Measurements from ENCODE around the gene EI24.

Gene EI24

GRCh38 chr11:125578783-125579182 lies 9.5 kb downstream of the EI24 start:
- Histone ChIP-seq H3K36me3 (ENCODE audit: insufficient read depth, low read length) (peaks cover 96% of the 10 kb centered on the region), H3K4me3 (ENCODE audit: low read length) (no peak overlapping the region), H3K27me3 (ENCODE audit: insufficient read depth, low read length) (no peaks in the 10 kb centered on the region), H3K9ac (ENCODE audit: low read depth, low read length) (no peak overlapping the region), H3K9me3 (ENCODE audit: insufficient read depth, low read depth, low read length) (no peaks in the 10 kb centered on the region), H3K27ac (ENCODE audit: low read depth, low read length) (no peak overlapping the region), H3K4me1 (ENCODE audit: insufficient read depth, low read length) (no peaks in the 10 kb centered on the region)
- 100% methylated on average over 2 of the region's 2 CpGs for WGBS

GRCh38 chr11:125579811-125580210 lies 10.5 kb downstream of the EI24 start:
- Histone ChIP-seq H3K4me3 (ENCODE audit: low read length) (no peak overlapping the region), H3K36me3 (ENCODE audit: insufficient read depth, low read length) (peaks cover 94% of the 10 kb centered on the region), H3K4me1 (ENCODE audit: insufficient read depth, low read length) (no peaks in the 10 kb centered on the region), H3K9ac (ENCODE audit: low read depth, low read length) (no peak overlapping the region), H3K27me3 (ENCODE audit: insufficient read depth, low read length) (no peaks in the 10 kb centered on the region), H3K27ac (ENCODE audit: low read depth, low read length) (no peak overlapping the region), H3K9me3 (ENCODE audit: insufficient read depth, low read depth, low read length) (no peaks in the 10 kb centered on the region)
- WGBS: 97% methylated on average over 5 of the region's 5 CpGs

GRCh38 chr11:125583496-125583895 lies 14.2 kb downstream of the EI24 start:
- H3K4me3 ChIP-seq (ENCODE audit: low read length): no peak overlapping the region
- H3K36me3 ChIP-seq (ENCODE audit: insufficient read depth, low read length): peaks cover 58% of the 10 kb centered on the region
- no peak overlapping the region for H3K9ac ChIP-seq (ENCODE audit: low read depth, low read length)
- H3K27me3 ChIP-seq (ENCODE audit: insufficient read depth, low read length): no peaks in the 10 kb centered on the region
- no peak overlapping the region for H3K27ac ChIP-seq (ENCODE audit: low read depth, low read length)
- WGBS: 95% methylated on average over 11 of the region's 11 CpGs
- no peaks in the 10 kb centered on the region for H3K9me3 ChIP-seq (ENCODE audit: insufficient read depth, low read depth, low read length)
- no peaks in the 10 kb centered on the region for H3K4me1 ChIP-seq (ENCODE audit: insufficient read depth, low read length)

- no peaks in the 10 kb centered on the region for H3K9me3 ChIP-seq (ENCODE audit: insufficient read depth, low read depth, low read length)
- H3K9ac ChIP-seq (ENCODE audit: low read depth, low read length): no peak overlapping the region
- no peaks in the 10 kb centered on the region for H3K27me3 ChIP-seq (ENCODE audit: insufficient read depth, low read length)
- no peak overlapping the region for H3K27ac ChIP-seq (ENCODE audit: low read depth, low read length)
- no peak overlapping the region for H3K4me3 ChIP-seq (ENCODE audit: low read length)
- H3K4me1 ChIP-seq (ENCODE audit: insufficient read depth, low read length): no peaks in the 10 kb centered on the region
- WGBS: 97% methylated on average over 1 of the region's 1 CpG
- H3K36me3 ChIP-seq (ENCODE audit: insufficient read depth, low read length): peaks cover 38% of the 10 kb centered on the region
These were observed 16.2 kb downstream of the EI24 start for GRCh38 chr11:125585487-125585886.

GRCh38 chr11:125586623-125587022 lies 17.3 kb downstream of the EI24 start:
- 97% methylated on average over 3 of the region's 3 CpGs for WGBS
- Histone ChIP-seq H3K9ac (ENCODE audit: low read depth, low read length) (no peak overlapping the region), H3K36me3 (ENCODE audit: insufficient read depth, low read length) (peaks cover 31% of the 10 kb centered on the region), H3K9me3 (ENCODE audit: insufficient read depth, low read depth, low read length) (no peaks in the 10 kb centered on the region), H3K27ac (ENCODE audit: low read depth, low read length) (no peak overlapping the region), H3K4me1 (ENCODE audit: insufficient read depth, low read length) (no peaks in the 10 kb centered on the region), H3K4me3 (ENCODE audit: low read length) (no peak overlapping the region), H3K27me3 (ENCODE audit: insufficient read depth, low read length) (no peaks in the 10 kb centered on the region)

- Histone ChIP-seq H3K27me3 (ENCODE audit: insufficient read depth, low read length) (no peaks in the 10 kb centered on the region), H3K9me3 (ENCODE audit: insufficient read depth, low read depth, low read length) (no peaks in the 10 kb centered on the region), H3K4me3 (ENCODE audit: low read length) (no peak overlapping the region), H3K27ac (ENCODE audit: low read depth, low read length) (no peak overlapping the region), H3K36me3 (ENCODE audit: insufficient read depth, low read length) (peaks cover 22% of the 10 kb centered on the region), H3K4me1 (ENCODE audit: insufficient read depth, low read length) (no peaks in the 10 kb centered on the region), H3K9ac (ENCODE audit: low read depth, low read length) (no peak overlapping the region)
- 94% methylated on average over 1 of the region's 1 CpG for whole genome bisulfite sequencing
These were observed 18.2 kb downstream of the EI24 start for GRCh38 chr11:125587480-125587879.

- H3K27ac ChIP-seq (ENCODE audit: low read depth, low read length): no peak overlapping the region
- H3K27me3 ChIP-seq (ENCODE audit: insufficient read depth, low read length): no peaks in the 10 kb centered on the region
- H3K9me3 ChIP-seq (ENCODE audit: insufficient read depth, low read depth, low read length): no peaks in the 10 kb centered on the region
- no peaks in the 10 kb centered on the region for H3K4me1 ChIP-seq (ENCODE audit: insufficient read depth, low read length)
- H3K36me3 ChIP-seq (ENCODE audit: insufficient read depth, low read length): peaks cover 12% of the 10 kb centered on the region
- H3K9ac ChIP-seq (ENCODE audit: low read depth, low read length): no peak overlapping the region
- 63% methylated on average over 3 of the region's 3 CpGs for WGBS
- H3K4me3 ChIP-seq (ENCODE audit: low read length): no peak overlapping the region
These were observed 19.2 kb downstream of the EI24 start for GRCh38 chr11:125588505-125588904.

GRCh38 chr11:125591649-125592304 lies 22.5 kb downstream of the EI24 start:
- no peaks in the 10 kb centered on the region for H3K9me3 ChIP-seq (ENCODE audit: insufficient read depth, low read depth, low read length)
- H3K36me3 ChIP-seq (ENCODE audit: insufficient read depth, low read length): peaks cover 13% of the 10 kb centered on the region
- H3K4me1 ChIP-seq (ENCODE audit: insufficient read depth, low read length): peaks cover 5% of the 10 kb centered on the region; the same call in 1 of the 2 replicates
- peak overlapping the region; percentile 82 for H3K9ac ChIP-seq (ENCODE audit: low read depth, low read length)
- peak overlapping the region; percentile 70 for H3K4me3 ChIP-seq (ENCODE audit: low read length)
- H3K27me3 ChIP-seq (ENCODE audit: insufficient read depth, low read length): no peaks in the 10 kb centered on the region
- peak overlapping the region; percentile 83 for H3K27ac ChIP-seq (ENCODE audit: low read depth, low read length)
- 11% methylated on average over 30 of the region's 30 CpGs for WGBS

- H3K4me1 ChIP-seq (ENCODE audit: insufficient read depth, low read length): peaks cover 5% of the 10 kb centered on the region; the same call in 1 of the 2 replicates
- peak within 1 kb of the TSS; percentile 83 for H3K27ac ChIP-seq (ENCODE audit: low read depth, low read length)
- H3K9ac ChIP-seq (ENCODE audit: low read depth, low read length): peak within 1 kb of the TSS; percentile 82
- H3K9me3 ChIP-seq (ENCODE audit: insufficient read depth, low read depth, low read length): no peaks in the 10 kb centered on the region
- H3K4me3 ChIP-seq (ENCODE audit: low read length): peak within 1 kb of the TSS; percentile 70
- WGBS: under 1% methylated on average over 53 of the region's 55 CpGs
- H3K36me3 ChIP-seq (ENCODE audit: insufficient read depth, low read length): peaks cover 20% of the 10 kb centered on the region
- no peaks in the 10 kb centered on the region for H3K27me3 ChIP-seq (ENCODE audit: insufficient read depth, low read length)
These were observed 23.2 kb downstream of the EI24 start, which contains the start of gene STT3A for GRCh38 chr11:125592305-125593113. Gene STT3A (plus strand): TSS chr11:125592852. CDS start chr11:125595916, 3,064 bp downstream.

- peak overlapping the region; percentile 82 for H3K9ac ChIP-seq (ENCODE audit: low read depth, low read length)
- peaks cover 5% of the 10 kb centered on the region; the same call in 1 of the 2 replicates for H3K4me1 ChIP-seq (ENCODE audit: insufficient read depth, low read length)
- H3K27ac ChIP-seq (ENCODE audit: low read depth, low read length): peak overlapping the region; percentile 56
- H3K4me3 ChIP-seq (ENCODE audit: low read length): peak overlapping the region; percentile 70
- WGBS: 6% methylated on average over 18 of the region's 18 CpGs
- H3K9me3 ChIP-seq (ENCODE audit: insufficient read depth, low read depth, low read length): no peaks in the 10 kb centered on the region
- H3K27me3 ChIP-seq (ENCODE audit: insufficient read depth, low read length): no peaks in the 10 kb centered on the region
- peaks cover 27% of the 10 kb centered on the region for H3K36me3 ChIP-seq (ENCODE audit: insufficient read depth, low read length)
These were observed 24.0 kb downstream of the EI24 start for GRCh38 chr11:125593114-125593820.

- H3K9me3 ChIP-seq (ENCODE audit: insufficient read depth, low read depth, low read length): no peaks in the 10 kb centered on the region
- no peaks in the 10 kb centered on the region for H3K27me3 ChIP-seq (ENCODE audit: insufficient read depth, low read length)
- H3K9ac ChIP-seq (ENCODE audit: low read depth, low read length): no peak overlapping the region
- 92% methylated on average over 2 of the region's 3 CpGs for WGBS
- H3K36me3 ChIP-seq (ENCODE audit: insufficient read depth, low read length): peaks cover 42% of the 10 kb centered on the region
- no peak overlapping the region for H3K27ac ChIP-seq (ENCODE audit: low read depth, low read length)
- H3K4me3 ChIP-seq (ENCODE audit: low read length): no peak overlapping the region
- H3K4me1 ChIP-seq (ENCODE audit: insufficient read depth, low read length): peaks cover 5% of the 10 kb centered on the region; the same call in 1 of the 2 replicates
These were observed 25.7 kb downstream of the EI24 start for GRCh38 chr11:125594958-125595357.
